T47D (cell line): ENCODE results near the gene GALNTL6.

Experiments used
- DNase-seq, 2 experiments: peaks; one replicate each; pipeline versions ENCODE4 v3.0.0 to v3.0.0-alpha.2; 2011 to 2012; ENCODE audit warnings: low read depth in 1 of 2, low spot score in 1 of 2
- JUND ChIP-seq: IDR thresholded peaks from 2 replicates; pipeline ENCODE4 v1.6.1; 2012; ENCODE audit warnings: low read depth
- in situ Hi-C: cut with HindIII; loops from 2 replicates; pipeline ENCODE4 v1.10.0; 2016; ENCODE audit warnings: low sequenced_read_pairs, low pct_unique_long_range_greater_than_20kb

GALNTL6 gene

GRCh38 chr4:172762895-172763294 lies 949.7 kb downstream of the GALNTL6 start:
- DNase-seq = no peak
- TF ChIP-seq JUND = no peak
- in situ Hi-C loops = no loop called here

- no peak for TF ChIP-seq JUND
- no peak for DNase-seq
- in situ Hi-C loops = no loop called here
These were observed 957.6 kb downstream of the GALNTL6 start for GRCh38 chr4:172770787-172771186.

- in situ Hi-C loops = no loop called here
- DNase-seq = no peak
- TF ChIP-seq JUND = no peak
These were observed 959.6 kb downstream of the GALNTL6 start for GRCh38 chr4:172772781-172773180.

- no peak for DNase-seq
- no peak for TF ChIP-seq JUND
- in situ Hi-C loops = no loop called here
These were observed 963.1 kb downstream of the GALNTL6 start for GRCh38 chr4:172776203-172776861.

GRCh38 chr4:172777729-172778431 lies 964.7 kb downstream of the GALNTL6 start:
- TF ChIP-seq JUND = no peak

GRCh38 chr4:172778583-172778982 lies 965.4 kb downstream of the GALNTL6 start:
- no peak for TF ChIP-seq JUND
- no peak for DNase-seq
- in situ Hi-C loops = no loop called here

More at GRCh38 chr4:172777729-172778431, 964.7 kb downstream of the GALNTL6 start:
- in situ Hi-C loops = no loop called here
- DNase-seq = no peak

- TF ChIP-seq JUND = no peak
- no peak for DNase-seq
- in situ Hi-C loops = no loop called here
These were observed 967.4 kb downstream of the GALNTL6 start for GRCh38 chr4:172780566-172781081.

- DNase-seq = no peak
- in situ Hi-C loops = no loop called here
- no peak for TF ChIP-seq JUND
These were observed 972.4 kb downstream of the GALNTL6 start for GRCh38 chr4:172785613-172786012.

GRCh38 chr4:172786039-172786792 lies 973.0 kb downstream of the GALNTL6 start:
- no peak for DNase-seq
- in situ Hi-C loops = no loop called here
- no peak for TF ChIP-seq JUND

GRCh38 chr4:172787111-172787510 lies 973.9 kb downstream of the GALNTL6 start:
- TF ChIP-seq JUND = no peak
- no peak for DNase-seq
- in situ Hi-C loops = no loop called here

- DNase-seq = no peak
- in situ Hi-C loops = no loop called here
- TF ChIP-seq JUND = no peak
These were observed 978.6 kb downstream of the GALNTL6 start for GRCh38 chr4:172791841-172792240.

- in situ Hi-C loops = no loop called here
These were observed 980.5 kb downstream of the GALNTL6 start for GRCh38 chr4:172793565-172794306.

More at GRCh38 chr4:172793565-172794306, 980.5 kb downstream of the GALNTL6 start:
- TF ChIP-seq JUND = no peak
- DNase-seq = no peak
